PC-9 (cell line): ENCODE results near the gene NUB1. TPM values are rescaled to one million over a fixed set of nuclear protein-coding genes. Genes with fewer than 3 reads are reported as not detected.

Experiments used
- BruUV-seq: library from RNA; stranded (reverse); fragments of 400-500 nt; replicated peaks from 2 replicates; lab custom pipeline; 2021; lab: Mats Ljungman, UMichigan
- CTCF ChIA-PET: fragments of 300-600 bp; sonication (Branson Sonifier 250); formaldehyde crosslinking; loops from one replicate; lab custom pipeline; 2022; ENCODE audit warnings: antibody characterized with exemption; lab: Charles Lee
- POLR2A ChIA-PET: fragments of 300-600 bp; sonication (Branson Sonifier 250); formaldehyde crosslinking; loops from one replicate; lab custom pipeline; 2022; ENCODE audit warnings: antibody characterized with exemption; ENCODE audit not compliant: unreplicated experiment; lab: Charles Lee
- DNase-seq, 2 experiments: peaks; one replicate each; pipeline versions ENCODE4 v3.0.0 to v3.0.0-alpha.2; 2015 to 2022; ENCODE audit warnings: mixed read lengths in 1 of 2
- H2AFZ ChIP-seq: fragments of 200-600 bp; sonication (generic); 2 replicates; pipeline ENCODE4 v1.8.1; 2017; ENCODE audit warnings: antibody characterized with exemption
- H3F3A ChIP-seq: fragments of 200-600 bp; sonication (generic); 2 replicates; pipeline ENCODE4 v1.8.1; 2017; ENCODE audit warnings: antibody characterized with exemption, mild to moderate bottlenecking, low read depth; ENCODE audit not compliant: insufficient read depth
- H3K27ac ChIP-seq: fragments of 200-600 bp; sonication (generic); 2 replicates; pipeline ENCODE4 v1.6.1; 2016; ENCODE audit warnings: mixed run types
- H3K27me3 ChIP-seq: fragments of 200-600 bp; sonication (generic); 2 replicates; pipeline ENCODE4 v1.6.1; 2016; ENCODE audit warnings: low read depth, mixed run types; ENCODE audit not compliant: insufficient read depth
- H3K36me3 ChIP-seq: fragments of 200-600 bp; sonication (generic); 2 replicates; pipeline ENCODE4 v1.6.1; 2016; ENCODE audit warnings: low read depth, mixed run types
- H3K4me1 ChIP-seq: fragments of 200-600 bp; sonication (generic); replicated peaks from 2 replicates; pipeline ENCODE4 v1.6.1; 2016; ENCODE audit warnings: mixed run types; ENCODE audit not compliant: insufficient read depth
- H3K4me2 ChIP-seq: fragments of 200-600 bp; sonication (generic); 2 replicates; pipeline ENCODE4 v1.6.1; 2017; ENCODE audit warnings: mixed run types
- H3K4me3 ChIP-seq: fragments of 200-600 bp; sonication (generic); 2 replicates; pipeline ENCODE4 v1.6.1; 2016; ENCODE audit warnings: mixed run types
- H3K79me2 ChIP-seq: fragments of 200-600 bp; sonication (generic); 2 replicates; pipeline ENCODE4 v1.6.1; 2017; ENCODE audit warnings: low read depth, mixed run types
- H3K9me2 ChIP-seq: fragments of 200-600 bp; sonication (generic); 2 replicates; pipeline ENCODE4 v1.8.1; 2017; ENCODE audit warnings: mild to moderate bottlenecking; ENCODE audit not compliant: insufficient read depth
- H3K9me3 ChIP-seq: fragments of 200-600 bp; sonication (generic); 2 replicates; pipeline ENCODE4 v1.8.1; 2016; ENCODE audit warnings: low read depth; ENCODE audit not compliant: insufficient read depth
- H4K20me1 ChIP-seq: fragments of 200-600 bp; sonication (generic); 2 replicates; pipeline ENCODE4 v1.8.1; 2017; ENCODE audit not compliant: insufficient read depth
- EZH2 ChIP-seq: fragments of 200-600 bp; sonication (generic); IDR thresholded peaks from 2 replicates; pipeline ENCODE4 v1.8.0; 2017; ENCODE audit warnings: antibody characterized with exemption, low read depth
- intact Hi-C: fragments of 100-400 bp; cut with micrococcal nuclease; formaldehyde crosslinking; loops from one replicate; pipeline ENCODE4 v1.10.0; 2022; ENCODE audit not compliant: unreplicated experiment
- total RNA-seq: library from RNA; stranded (reverse); gene quantifications from 2 replicates; pipeline ENCODE4 v1.2.3, GENCODE V29; 2021
- TF ChIP-seq, protein P1 (sequence below): fragments of 200-600 bp; sonication (generic); conservative IDR thresholded peaks from 2 replicates; pipeline ENCODE4 v1.6.1; 2017; ENCODE audit warnings: mixed run types, antibody characterized with exemption, mild to moderate bottlenecking, moderate library complexity

The NUB1 gene
- total RNA-seq, 1 experiment from 2014 or later, result 80.6 TPM

DNA sequence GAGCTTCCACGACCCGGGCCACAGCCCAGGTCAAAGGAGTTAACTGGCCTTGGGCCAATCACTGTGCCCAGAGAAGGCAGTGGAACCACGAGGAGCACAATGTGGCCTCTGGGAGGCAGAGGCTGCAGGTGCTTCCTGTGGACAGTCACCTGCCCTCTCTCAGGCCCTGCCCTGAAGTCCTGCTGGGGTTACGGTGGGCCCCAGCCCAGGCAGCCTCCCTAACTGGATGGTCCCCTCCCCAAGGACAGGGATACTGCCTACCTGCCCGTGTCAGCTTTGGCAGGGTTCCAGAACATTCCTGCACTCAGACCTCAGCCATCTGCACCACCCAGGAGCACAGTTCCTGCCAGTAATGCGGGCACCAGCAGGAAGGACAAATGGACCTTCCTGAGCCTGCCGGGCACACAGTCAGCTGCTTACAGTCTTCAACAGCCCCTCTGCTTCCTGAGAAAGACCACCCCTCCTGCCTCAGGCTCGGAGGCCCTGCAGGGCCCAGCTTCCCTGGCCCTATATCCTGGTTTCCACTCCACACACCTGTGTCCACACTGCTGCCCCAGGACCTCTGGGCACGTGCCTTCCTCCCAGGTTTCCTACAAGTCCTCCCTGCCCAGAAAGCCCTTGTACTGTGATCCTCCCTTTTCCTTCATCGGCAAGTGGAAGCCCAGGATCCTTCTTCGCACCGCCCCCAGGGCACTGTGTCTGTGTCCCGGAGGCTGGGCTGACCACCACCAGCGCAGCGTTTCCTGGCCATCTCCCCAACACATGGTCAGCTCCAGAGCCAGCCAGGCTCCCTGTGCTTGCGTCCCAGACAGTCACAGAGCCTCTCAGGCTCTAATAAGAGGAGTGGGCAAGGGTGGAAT is 44.9 kb downstream of the NUB1 start:
- H3K27me3 ChIP-seq, result no peaks in the 10 kb centered on the region
- H3K4me2 ChIP-seq, result 0 out of 2 replicates have a peak overlapping the region, but pooled peaks have one; percentile 11
- no peaks in the 10 kb centered on the region for H3K9me2 ChIP-seq
- no peak overlapping the region for H3K27ac ChIP-seq
- BruUV-seq, result no TSS peak
- intact Hi-C loops, result no loop called here
- TF ChIP-seq, protein P1, sequence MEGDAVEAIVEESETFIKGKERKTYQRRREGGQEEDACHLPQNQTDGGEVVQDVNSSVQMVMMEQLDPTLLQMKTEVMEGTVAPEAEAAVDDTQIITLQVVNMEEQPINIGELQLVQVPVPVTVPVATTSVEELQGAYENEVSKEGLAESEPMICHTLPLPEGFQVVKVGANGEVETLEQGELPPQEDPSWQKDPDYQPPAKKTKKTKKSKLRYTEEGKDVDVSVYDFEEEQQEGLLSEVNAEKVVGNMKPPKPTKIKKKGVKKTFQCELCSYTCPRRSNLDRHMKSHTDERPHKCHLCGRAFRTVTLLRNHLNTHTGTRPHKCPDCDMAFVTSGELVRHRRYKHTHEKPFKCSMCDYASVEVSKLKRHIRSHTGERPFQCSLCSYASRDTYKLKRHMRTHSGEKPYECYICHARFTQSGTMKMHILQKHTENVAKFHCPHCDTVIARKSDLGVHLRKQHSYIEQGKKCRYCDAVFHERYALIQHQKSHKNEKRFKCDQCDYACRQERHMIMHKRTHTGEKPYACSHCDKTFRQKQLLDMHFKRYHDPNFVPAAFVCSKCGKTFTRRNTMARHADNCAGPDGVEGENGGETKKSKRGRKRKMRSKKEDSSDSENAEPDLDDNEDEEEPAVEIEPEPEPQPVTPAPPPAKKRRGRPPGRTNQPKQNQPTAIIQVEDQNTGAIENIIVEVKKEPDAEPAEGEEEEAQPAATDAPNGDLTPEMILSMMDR, result no peak
- TF ChIP-seq EZH2, result no peak
- ChIA-PET POLR2A (interaction anchor here (0.6 kb wide), 1 partner anchor 13 kb away, joined by 3 read pairs; no protein-coding TSS in a partner anchor), CTCF (interaction anchor here (1.1 to 1.2 kb wide), 2 partner anchors 41 to 61 kb away, joined by 3 read pairs; no protein-coding TSS in a partner anchor)
- H2AFZ ChIP-seq, result no peak overlapping the region
- H3K79me2 ChIP-seq, result no peaks in the 10 kb centered on the region
- no peaks in the 10 kb centered on the region for H4K20me1 ChIP-seq
- peak; percentile 51 to 77 for DNase-seq
- no peaks in the 10 kb centered on the region for H3K9me3 ChIP-seq
- peaks cover 8% of the 10 kb centered on the region for H3K4me1 ChIP-seq
- H3K36me3 ChIP-seq, result no peaks in the 10 kb centered on the region
- H3K4me3 ChIP-seq, result no peak overlapping the region
- H3F3A ChIP-seq, result no peaks in the 10 kb centered on the region

DNA sequence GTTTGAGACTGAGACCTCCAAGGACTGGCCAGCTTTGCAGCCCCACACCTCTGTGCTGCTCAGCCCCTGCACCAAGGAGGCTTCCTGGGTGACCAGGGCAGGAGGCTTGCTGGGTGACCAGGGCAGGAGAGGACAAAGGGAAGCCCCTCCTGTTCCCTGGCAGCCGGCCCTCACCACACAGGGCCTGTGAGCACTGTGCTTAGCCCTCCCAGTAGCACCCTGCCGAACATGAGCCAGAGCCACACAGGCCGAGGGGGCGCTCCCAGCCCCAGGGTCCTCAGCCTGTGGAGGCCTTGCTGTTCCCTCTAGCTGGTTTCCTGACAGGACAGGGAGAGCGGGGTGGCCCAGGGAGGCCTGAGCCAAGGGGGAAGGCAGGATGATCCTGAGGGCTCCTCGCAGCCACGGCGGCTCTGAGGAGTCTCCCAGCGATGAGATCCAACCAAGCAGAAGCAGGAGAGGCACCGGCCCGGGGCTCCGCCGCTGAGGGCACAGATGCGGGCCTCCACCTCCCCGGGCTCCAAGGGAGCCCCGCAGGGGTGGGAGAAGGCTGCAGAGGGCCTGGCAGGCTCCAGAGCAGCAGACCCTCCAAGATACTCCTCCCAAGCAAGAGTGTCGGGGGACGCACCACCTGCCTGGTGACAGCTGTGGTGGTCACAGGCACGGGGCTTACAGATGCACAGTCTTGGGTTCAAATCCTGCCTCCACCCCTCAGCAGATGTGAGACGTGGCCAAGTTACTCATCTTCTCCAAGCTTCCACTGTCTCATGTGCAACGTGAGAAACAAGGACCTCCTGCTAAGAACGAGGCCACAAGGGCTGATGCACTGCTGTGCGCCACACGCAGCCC is 45.8 kb downstream of the NUB1 start:
- H3K4me2 ChIP-seq, result no peak overlapping the region
- BruUV-seq, result no TSS peak
- no peak overlapping the region for H2AFZ ChIP-seq
- no peaks in the 10 kb centered on the region for H4K20me1 ChIP-seq
- ChIA-PET POLR2A (interaction anchor here (0.6 kb wide), 1 partner anchor 14 kb away, joined by 3 read pairs; no protein-coding TSS in a partner anchor), CTCF (interaction anchor here (1.2 kb wide), 1 partner anchor 60 kb away, joined by 3 read pairs; no protein-coding TSS in a partner anchor)
- intact Hi-C loops, result no loop called here
- H3F3A ChIP-seq, result no peaks in the 10 kb centered on the region
- no peak overlapping the region for H3K27ac ChIP-seq
- no peaks in the 10 kb centered on the region for H3K36me3 ChIP-seq
- H3K4me1 ChIP-seq, result peaks cover 8% of the 10 kb centered on the region
- H3K9me3 ChIP-seq, result no peaks in the 10 kb centered on the region
- no peak overlapping the region for H3K4me3 ChIP-seq
- no peak for DNase-seq
- no peaks in the 10 kb centered on the region for H3K79me2 ChIP-seq
- no peaks in the 10 kb centered on the region for H3K9me2 ChIP-seq
- no peak for TF ChIP-seq EZH2
- TF ChIP-seq, protein P1, result no peak
- H3K27me3 ChIP-seq, result no peaks in the 10 kb centered on the region

DNA sequence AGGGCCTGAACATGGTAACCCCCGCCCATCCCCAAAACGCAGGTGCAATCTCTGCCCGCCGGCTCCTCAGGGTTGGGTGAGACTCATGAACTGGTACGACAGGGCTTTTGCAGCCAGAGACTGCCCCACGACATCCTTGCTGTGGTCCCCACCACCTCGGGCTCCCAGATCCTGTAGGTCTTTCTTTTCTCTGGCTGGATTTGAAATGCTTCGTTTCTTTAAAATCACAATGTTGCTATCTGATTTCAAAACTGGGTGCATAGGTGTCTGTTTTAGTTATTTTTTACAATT is 46.3 kb downstream of the NUB1 start:
- no peak overlapping the region for H2AFZ ChIP-seq
- H3F3A ChIP-seq, result no peaks in the 10 kb centered on the region
- H3K4me3 ChIP-seq, result no peak overlapping the region
- H3K9me3 ChIP-seq, result no peaks in the 10 kb centered on the region
- no peaks in the 10 kb centered on the region for H3K27me3 ChIP-seq
- intact Hi-C loops, result no loop called here
- no peak overlapping the region for H3K4me2 ChIP-seq
- no peaks in the 10 kb centered on the region for H3K9me2 ChIP-seq
- no peaks in the 10 kb centered on the region for H4K20me1 ChIP-seq
- DNase-seq, result no peak
- no peak overlapping the region for H3K27ac ChIP-seq
- no TSS peak for BruUV-seq
- ChIA-PET CTCF (no interaction called here), POLR2A (no interaction called here)
- H3K79me2 ChIP-seq, result no peaks in the 10 kb centered on the region
- peaks cover 8% of the 10 kb centered on the region for H3K4me1 ChIP-seq
- no peak for TF ChIP-seq EZH2
- TF ChIP-seq, protein P1, result no peak
- H3K36me3 ChIP-seq, result no peaks in the 10 kb centered on the region
